Esophagus squamous epithelium (tissue), 4 donors: Measurements from ENCODE around the gene HLA-E.

ENCODE experiments used
- POLR2A ChIP-seq, 4 donors: fragments of 450-650 bp; IDR thresholded peaks; one replicate each; pipeline ENCODE4 v1.6.1; 2017; ENCODE audit warnings: antibody characterized with exemption in 4 of 4, mild to moderate bottlenecking in 4 of 4, moderate library complexity in 3 of 4
- TF ChIP-seq, protein P1 (sequence below), 6 experiments: fragments of 450-650 bp in 4 of 6; fragments of 200-600 bp in 2 of 6; sonication (generic) in 2 of 6; IDR thresholded peaks; one replicate each; pipeline ENCODE4 v1.5.1; 2016 to 2019; ENCODE audit warnings: antibody characterized with exemption in 6 of 6, mild to moderate bottlenecking in 4 of 6, moderate library complexity in 4 of 6

DNA sequence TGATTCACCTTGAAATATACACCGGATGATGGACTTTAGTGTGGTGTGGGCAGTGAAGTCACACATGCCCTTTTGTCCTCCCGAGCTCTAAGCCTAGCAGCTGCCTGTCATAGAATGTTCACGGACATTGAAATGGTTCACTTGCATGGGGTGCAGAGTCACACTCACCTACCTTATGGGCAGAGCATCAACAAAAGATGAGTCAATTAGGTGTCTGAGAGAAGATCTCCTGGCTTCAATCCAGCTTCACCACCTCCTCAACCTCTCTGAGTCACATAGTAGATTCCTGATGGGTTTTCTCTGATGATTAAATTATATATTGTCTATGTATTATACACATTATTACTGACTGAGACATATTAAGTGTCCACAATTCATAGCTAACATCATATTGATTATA, 48.1 kb upstream of the HLA-E start:
- no peak for TF ChIP-seq POLR2A (IDR thresholded peaks at IDR 0.05)
- TF ChIP-seq, protein P1, sequence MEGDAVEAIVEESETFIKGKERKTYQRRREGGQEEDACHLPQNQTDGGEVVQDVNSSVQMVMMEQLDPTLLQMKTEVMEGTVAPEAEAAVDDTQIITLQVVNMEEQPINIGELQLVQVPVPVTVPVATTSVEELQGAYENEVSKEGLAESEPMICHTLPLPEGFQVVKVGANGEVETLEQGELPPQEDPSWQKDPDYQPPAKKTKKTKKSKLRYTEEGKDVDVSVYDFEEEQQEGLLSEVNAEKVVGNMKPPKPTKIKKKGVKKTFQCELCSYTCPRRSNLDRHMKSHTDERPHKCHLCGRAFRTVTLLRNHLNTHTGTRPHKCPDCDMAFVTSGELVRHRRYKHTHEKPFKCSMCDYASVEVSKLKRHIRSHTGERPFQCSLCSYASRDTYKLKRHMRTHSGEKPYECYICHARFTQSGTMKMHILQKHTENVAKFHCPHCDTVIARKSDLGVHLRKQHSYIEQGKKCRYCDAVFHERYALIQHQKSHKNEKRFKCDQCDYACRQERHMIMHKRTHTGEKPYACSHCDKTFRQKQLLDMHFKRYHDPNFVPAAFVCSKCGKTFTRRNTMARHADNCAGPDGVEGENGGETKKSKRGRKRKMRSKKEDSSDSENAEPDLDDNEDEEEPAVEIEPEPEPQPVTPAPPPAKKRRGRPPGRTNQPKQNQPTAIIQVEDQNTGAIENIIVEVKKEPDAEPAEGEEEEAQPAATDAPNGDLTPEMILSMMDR (IDR thresholded peaks at IDR 0.05) = no peak
